Osteoblast (primary cell): ENCODE measurements around the gene LRCOL1. TPM values are rescaled to one million over a fixed set of nuclear protein-coding genes. Genes with fewer than 3 reads are reported as not detected.
A peak's percentile ranks its signal among the peaks of the same experiment; 100 is the strongest.

Experiments used
- DNase-seq: peaks from one replicate; pipeline ENCODE4 v3.0.0; 2011; ENCODE audit warnings: low spot score, mixed read lengths; ENCODE audit not compliant: insufficient read length; ENCODE audit errors: missing footprints
- H2AFZ ChIP-seq: 2 replicates; pipeline ENCODE4 v1.6.0; 2011; ENCODE audit warnings: mild to moderate bottlenecking, low read length
- H3K27ac ChIP-seq: 2 replicates; pipeline ENCODE4 v1.5.1; 2011; ENCODE audit warnings: mild to moderate bottlenecking, low read depth, low read length, moderate library complexity
- H3K27me3 ChIP-seq: 2 replicates; pipeline ENCODE4 v1.6.0; 2012; ENCODE audit warnings: mild to moderate bottlenecking, control low read depth, inconsistent platforms, low read length, moderate library complexity; ENCODE audit not compliant: insufficient read depth
- H3K36me3 ChIP-seq: 2 replicates; pipeline ENCODE4 v1.5.1; 2011; ENCODE audit warnings: mild to moderate bottlenecking, low read length, control low read depth, moderate library complexity; ENCODE audit not compliant: insufficient read depth
- H3K4me1 ChIP-seq: 2 replicates; pipeline ENCODE4 v1.5.1; 2011; ENCODE audit warnings: mild to moderate bottlenecking, low read length, control low read depth, moderate library complexity; ENCODE audit not compliant: insufficient read depth
- H3K4me2 ChIP-seq: 2 replicates; pipeline ENCODE4 v1.6.0; 2011; ENCODE audit warnings: mild to moderate bottlenecking, low read length; ENCODE audit not compliant: insufficient read depth
- H3K4me3 ChIP-seq: fragments of 200-600 bp; sonication (generic); 3 replicates; pipeline ENCODE4 v1.5.1; 2012; ENCODE audit warnings: mild to moderate bottlenecking, low read length, inconsistent platforms; ENCODE audit not compliant: insufficient read depth
- H3K79me2 ChIP-seq: 2 replicates; pipeline ENCODE4 v1.6.0; 2012; ENCODE audit warnings: mild to moderate bottlenecking, low read length, control low read depth, inconsistent platforms; ENCODE audit not compliant: insufficient read depth
- H3K9me3 ChIP-seq: 2 replicates; pipeline ENCODE4 v1.5.1; 2011; ENCODE audit warnings: low read depth, low read length, control low read depth
- H4K20me1 ChIP-seq: 2 replicates; pipeline ENCODE4 v1.6.0; 2012; ENCODE audit warnings: mild to moderate bottlenecking, low read length, control low read depth; ENCODE audit not compliant: insufficient read depth
- CTCF ChIP-seq: IDR thresholded peaks from 2 replicates; pipeline ENCODE4 v1.5.1; 2011; ENCODE audit warnings: mild to moderate bottlenecking, low read depth, low read length, moderate library complexity; ENCODE audit errors: extremely low read depth
- total RNA-seq: library from RNA; depleted of rRNA; stranded (reverse); fragments of >200 nt; gene quantifications from 2 replicates; pipeline ENCODE4 v1.2.3, GENCODE V29; 2012

The LRCOL1 gene
- total RNA-seq, 1 donor = not detected

- Histone ChIP-seq H3K27ac (no peak overlapping the region), H2AFZ (no peak overlapping the region), H3K79me2 (no peaks in the 10 kb centered on the region), H3K27me3 (peaks cover 33% of the 10 kb centered on the region), H3K36me3 (no peaks in the 10 kb centered on the region), H3K4me1 (peaks cover 9% of the 10 kb centered on the region), H3K4me2 (no peak overlapping the region), H3K4me3 (no peak overlapping the region), H3K9me3 (peaks cover 3% of the 10 kb centered on the region), H4K20me1 (no peaks in the 10 kb centered on the region)
- TF ChIP-seq CTCF = no peak
- DNase-seq = peak; percentile 73
Measured at GRCh38 chr12:132620899-132621656, 10.7 kb upstream of the LRCOL1 start.

GRCh38 chr12:132620113-132620898, 9.9 kb upstream of the LRCOL1 start:
- Histone ChIP-seq H3K4me1 (peaks cover 9% of the 10 kb centered on the region), H4K20me1 (no peaks in the 10 kb centered on the region), H3K27ac (no peak overlapping the region), H3K4me2 (no peak overlapping the region), H2AFZ (no peak overlapping the region), H3K9me3 (peaks cover 3% of the 10 kb centered on the region), H3K4me3 (no peak overlapping the region), H3K79me2 (no peaks in the 10 kb centered on the region), H3K27me3 (peaks cover 41% of the 10 kb centered on the region), H3K36me3 (no peaks in the 10 kb centered on the region)
- DNase-seq = peak; percentile 80
- no peak for TF ChIP-seq CTCF

GRCh38 chr12:132619386-132620112, 9.2 kb upstream of the LRCOL1 start:
- Histone ChIP-seq H3K36me3 (no peaks in the 10 kb centered on the region), H3K79me2 (no peaks in the 10 kb centered on the region), H3K27me3 (peaks cover 43% of the 10 kb centered on the region), H3K9me3 (peaks cover 3% of the 10 kb centered on the region), H4K20me1 (no peaks in the 10 kb centered on the region), H3K27ac (no peak overlapping the region), H3K4me2 (no peak overlapping the region), H3K4me3 (no peak overlapping the region), H3K4me1 (peaks cover 9% of the 10 kb centered on the region), H2AFZ (no peak overlapping the region)
- peak; percentile 84 for DNase-seq
- TF ChIP-seq CTCF = no peak

GRCh38 chr12:132619071-132619385, 8.6 kb upstream of the LRCOL1 start:
- H3K27me3 ChIP-seq = peaks cover 43% of the 10 kb centered on the region

More at GRCh38 chr12:132619071-132619385, 8.6 kb upstream of the LRCOL1 start:
- Histone ChIP-seq H3K9me3 (peaks cover 3% of the 10 kb centered on the region), H4K20me1 (no peaks in the 10 kb centered on the region), H3K27ac (no peak overlapping the region), H3K4me2 (no peak overlapping the region), H3K36me3 (no peaks in the 10 kb centered on the region), H3K4me1 (peaks cover 9% of the 10 kb centered on the region), H2AFZ (no peak overlapping the region), H3K4me3 (no peak overlapping the region), H3K79me2 (no peaks in the 10 kb centered on the region)
- no peak for TF ChIP-seq CTCF
- DNase-seq = no peak
